Right renal cortex interstitium (tissue), 3 donors: ENCODE measurements around the gene DBN1. TPM values are rescaled to one million over a fixed set of nuclear protein-coding genes. Genes with fewer than 3 reads are reported as not detected.

Experiments used
- DNase-seq, 3 donors: peaks; one replicate each; pipeline ENCODE4 v3.0.0-alpha.2; 2013; ENCODE audit warnings: low read depth in 3 of 3, low spot score in 2 of 3
- polyA plus RNA-seq, 3 donors: library from polyadenylated mRNA; unstranded; fragments of 120-200 nt; gene quantifications; one replicate each; pipeline ENCODE4 v1.2.1, GENCODE V29; 2013; ENCODE audit not compliant: insufficient read length in 3 of 3

DBN1 gene
- polyA plus RNA-seq, 3 donors = 171 to 177 (median 175) TPM

DNA sequence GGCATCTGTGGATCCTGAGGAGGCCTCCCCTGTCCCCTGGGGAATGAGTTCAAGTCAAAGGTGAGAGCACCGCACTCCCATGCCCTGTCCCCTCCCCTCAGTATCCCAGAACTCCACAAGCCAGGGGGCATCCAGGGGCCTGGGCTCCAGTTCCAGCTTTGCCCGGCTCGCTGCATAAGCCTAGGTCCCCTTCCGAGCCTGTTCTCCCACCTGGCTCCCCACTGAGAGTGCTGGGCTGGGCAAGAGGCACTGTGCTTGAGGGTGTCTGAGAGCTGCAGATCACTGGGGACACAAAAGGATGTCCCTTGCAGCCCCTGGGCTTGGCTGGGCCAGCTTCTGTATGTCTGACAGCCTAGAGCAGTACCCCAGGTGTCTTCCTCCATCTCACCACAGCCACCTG is 31.6 kb upstream of the DBN1 start:
- no peak for DNase-seq

DNA sequence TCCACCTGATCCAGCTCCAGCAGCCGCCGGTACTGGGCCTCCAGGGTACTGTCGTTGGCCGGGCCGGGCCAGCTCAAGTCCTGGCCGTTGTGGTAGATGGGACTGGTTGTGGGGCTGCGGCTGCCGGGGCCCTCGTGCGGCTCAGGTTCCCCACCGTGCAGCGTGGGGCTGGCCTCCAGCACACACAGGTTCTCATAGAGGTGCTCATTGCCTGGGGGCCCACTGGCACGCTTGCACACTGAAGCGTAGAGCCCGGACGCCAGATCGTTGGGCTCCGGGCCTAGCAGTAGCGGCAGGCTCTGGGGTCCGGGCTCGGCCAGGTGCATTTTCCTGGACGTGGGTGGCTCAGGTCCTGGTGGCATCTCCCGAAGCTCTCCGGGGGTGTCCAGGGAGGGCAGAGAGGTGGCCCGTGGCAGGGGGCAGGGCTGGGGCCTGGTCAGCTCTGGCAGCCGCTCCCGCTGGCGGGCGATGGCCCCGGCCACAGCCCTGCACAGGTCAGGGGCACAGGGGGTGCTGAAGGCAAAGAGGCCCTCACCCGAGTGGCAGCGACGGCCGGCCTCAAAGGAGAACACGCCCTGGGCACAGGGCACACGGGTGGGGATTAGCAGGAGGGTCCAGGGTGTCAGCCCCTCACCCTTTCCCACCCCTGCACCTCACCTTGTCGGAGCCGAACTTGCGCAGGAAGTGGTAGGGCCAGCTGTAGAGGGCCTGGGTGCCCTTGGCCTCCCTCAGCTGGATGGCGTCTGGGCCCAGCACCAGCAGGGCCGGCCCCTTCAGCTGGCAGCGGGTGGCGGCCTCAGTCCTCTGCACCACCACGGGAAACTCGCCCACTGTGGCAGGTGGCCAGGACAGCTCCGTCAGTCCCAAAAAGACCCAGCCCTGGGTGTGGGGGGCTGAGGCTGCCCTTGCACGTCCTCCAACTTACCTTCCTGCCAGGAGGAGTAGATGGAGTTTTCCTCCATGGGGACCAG is 30.9 kb upstream of the DBN1 start:
- DNase-seq = no peak

DNA sequence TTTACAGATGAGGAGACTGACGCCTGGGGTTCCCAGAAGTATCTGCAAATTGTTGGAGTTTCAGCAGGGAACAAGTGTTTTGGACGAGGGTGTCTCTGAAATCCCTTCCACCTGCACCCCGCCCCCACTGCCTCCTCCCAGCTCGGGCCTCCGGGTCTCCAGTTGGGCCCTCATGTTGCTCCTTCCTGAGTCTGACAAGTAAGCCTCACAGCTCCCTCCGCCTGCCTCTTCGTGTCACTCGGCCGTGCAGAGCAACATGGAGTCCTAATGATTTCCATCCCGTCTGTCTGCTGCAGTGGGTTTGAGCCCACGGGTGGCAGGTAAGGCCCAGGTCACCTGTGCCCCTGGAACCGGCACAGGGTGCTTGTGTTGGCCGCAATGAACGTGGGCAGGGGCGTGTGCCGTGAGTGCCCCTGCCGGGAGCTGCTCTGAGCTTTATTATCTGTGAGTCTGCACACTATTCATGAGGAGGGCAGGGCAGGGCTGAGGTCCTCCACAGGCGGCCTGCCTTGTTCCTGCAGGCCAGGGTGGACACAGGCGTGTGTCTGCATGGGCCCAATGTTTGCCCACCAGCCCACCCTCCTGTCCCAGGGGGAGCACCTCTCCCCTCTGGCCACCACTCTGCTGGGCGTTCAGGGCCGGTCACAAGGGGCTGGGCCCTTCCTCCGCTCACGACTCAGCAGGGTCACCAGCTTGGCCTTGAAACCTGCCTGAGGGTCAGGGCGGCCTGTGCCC is 30.1 kb upstream of the DBN1 start:
- no peak for DNase-seq

DNA sequence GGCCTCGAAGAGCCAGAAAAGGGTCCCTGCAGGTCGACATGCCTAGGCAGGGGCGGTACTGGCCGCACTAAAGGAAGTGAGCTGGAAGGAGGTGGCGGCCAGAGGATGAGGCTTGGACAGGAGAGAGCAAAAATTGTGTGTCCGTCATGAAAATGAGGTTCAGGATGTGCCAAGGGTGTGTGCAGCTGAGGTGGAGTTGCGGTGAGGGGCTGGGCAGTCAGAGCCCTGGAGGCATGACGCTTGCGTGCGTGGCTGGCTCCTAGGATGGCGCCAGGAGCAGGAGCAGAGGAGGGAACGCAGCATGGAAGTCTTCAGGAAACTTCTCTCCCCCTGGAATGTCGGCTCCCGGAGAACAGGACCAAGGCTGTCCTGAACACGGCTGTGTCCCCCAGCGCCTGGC is 29.5 kb upstream of the DBN1 start:
- DNase-seq = no peak

DNA sequence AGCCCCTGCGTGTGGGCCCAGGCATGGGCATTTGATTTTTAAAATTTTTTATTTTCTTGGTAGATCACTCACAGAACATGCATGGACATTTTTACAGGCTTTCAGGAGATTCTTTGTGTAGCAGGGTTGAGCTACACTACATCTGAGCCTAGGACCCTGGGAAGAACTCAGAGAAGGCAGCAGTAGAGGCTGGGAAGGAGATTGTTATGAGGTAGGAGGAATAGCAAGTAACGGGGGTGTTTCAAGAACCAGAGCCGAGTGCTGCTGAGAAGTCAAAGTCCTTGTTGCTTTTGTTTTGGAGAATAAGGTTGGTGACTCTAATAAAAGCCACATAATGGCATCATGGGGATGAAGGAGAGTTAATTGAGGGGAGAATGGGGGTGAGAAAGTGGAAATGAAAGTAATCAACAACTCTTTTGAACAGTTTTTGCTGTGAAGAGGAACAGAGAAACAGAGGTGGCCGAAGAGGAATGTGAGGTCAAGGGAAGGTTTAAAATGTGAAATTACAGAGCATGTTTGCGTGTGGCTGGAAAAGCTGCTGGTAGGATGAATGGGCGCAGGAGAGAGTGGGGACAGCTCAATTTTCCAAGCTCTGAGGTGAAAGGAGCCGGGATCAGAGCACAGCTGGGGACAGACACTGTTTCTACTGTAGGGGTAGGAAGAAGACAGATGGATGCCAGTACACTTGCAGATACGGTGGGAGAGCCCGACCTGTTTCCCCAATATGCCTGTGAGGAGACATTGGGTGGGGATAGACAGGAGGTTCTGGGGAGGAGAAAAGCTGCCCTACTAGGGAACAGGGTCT is 28.6 kb upstream of the DBN1 start:
- no peak for DNase-seq

DNA sequence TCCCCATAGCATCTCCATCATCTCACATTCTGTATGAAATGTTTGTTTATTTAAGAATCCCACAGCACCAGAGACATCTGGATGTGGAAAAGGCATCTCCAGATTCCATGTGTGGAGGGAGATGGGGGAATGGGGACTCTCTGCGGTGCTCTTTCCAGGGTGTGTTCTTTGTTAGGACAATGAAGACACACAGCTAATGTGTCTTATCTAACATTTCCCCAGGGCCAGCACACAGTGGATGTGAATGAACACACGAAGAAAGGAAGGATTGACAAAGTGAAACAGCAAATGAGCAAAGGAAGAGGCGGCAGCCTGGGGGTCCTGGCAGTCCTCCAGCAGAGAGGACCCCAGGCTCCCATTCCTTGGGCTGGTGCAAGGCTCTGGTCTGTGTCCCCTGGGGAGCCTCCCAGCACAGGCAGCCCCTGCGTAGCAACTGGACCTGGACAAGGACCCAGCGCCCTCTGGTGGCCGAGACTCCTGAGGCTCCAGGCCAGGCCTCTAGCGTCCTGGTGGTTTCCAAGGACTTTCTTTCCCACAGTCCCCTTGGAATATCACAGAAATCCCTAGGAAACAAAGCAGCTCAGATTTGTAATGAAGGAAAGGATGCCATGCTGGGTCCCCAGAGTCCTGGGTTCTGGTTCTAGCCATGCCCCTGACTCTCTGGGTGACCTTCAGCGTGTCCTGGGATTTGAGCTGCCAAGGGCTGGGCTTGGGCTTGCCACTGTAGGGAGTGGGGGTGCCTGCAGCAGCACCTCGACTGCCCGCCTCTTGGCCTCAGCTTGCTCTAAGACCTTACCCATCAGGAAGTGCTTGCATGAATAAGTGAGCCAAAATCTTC is 27.5 kb upstream of the DBN1 start:
- DNase-seq = peak in 1 of 3 donors; percentile 77

DNA sequence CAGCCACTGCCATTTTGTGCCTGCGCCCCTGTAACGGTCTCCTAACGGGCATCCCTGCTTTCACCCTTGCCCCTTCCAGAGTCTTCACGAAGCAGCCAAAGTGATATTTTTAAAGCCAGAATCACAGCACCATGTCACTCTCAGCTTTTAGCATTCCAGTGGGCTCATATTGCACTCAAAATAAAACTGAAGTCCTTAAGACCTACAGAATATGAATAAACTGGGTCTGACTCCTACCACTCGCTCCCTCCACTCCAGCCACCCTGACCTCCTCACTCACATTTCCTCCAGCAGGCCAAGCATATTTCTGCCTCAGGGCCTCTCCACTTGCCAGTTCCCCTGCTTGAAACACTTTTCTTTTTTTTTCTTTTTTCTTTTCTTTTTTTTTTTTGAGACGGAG is 26.4 kb upstream of the DBN1 start:
- no peak for DNase-seq

DNA sequence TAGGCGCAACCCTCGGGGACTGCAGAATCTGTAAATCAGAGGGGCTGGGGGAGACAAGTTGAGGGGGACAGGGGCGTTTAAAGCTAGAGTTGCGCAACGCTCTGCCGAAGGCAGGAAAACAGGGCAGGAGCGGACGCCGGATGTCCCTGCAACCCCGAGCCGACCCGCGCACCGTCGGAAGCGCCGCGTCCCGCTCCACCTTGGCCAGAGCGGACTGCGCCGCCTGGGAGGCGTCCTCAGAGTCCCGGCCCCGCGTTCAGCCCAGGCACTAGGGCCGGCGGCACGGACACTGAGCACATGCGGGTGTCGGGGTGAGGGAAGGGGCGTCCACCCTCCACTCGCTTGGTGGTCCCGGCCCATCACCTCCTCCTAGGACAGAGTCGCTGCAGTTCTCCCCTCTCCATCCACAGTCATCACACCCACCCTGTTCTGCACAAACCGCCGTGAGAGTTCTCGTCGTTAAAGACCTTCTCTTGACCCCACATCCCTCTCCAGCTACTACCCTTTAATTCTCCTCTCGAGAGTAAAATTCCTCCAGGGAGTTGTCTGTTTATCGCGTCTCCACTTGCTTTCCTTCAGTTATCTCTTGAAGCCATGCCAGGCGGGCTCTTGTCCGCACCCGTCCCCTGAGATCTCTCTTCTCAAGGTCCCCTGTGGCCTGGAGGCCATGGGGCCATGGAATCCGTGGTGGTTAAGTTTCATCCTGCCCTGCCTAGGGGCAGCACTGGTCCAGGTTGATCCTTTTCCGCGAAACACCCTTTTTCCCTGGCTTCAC is 24.8 kb upstream of the DBN1 start:
- DNase-seq = no peak

DNA sequence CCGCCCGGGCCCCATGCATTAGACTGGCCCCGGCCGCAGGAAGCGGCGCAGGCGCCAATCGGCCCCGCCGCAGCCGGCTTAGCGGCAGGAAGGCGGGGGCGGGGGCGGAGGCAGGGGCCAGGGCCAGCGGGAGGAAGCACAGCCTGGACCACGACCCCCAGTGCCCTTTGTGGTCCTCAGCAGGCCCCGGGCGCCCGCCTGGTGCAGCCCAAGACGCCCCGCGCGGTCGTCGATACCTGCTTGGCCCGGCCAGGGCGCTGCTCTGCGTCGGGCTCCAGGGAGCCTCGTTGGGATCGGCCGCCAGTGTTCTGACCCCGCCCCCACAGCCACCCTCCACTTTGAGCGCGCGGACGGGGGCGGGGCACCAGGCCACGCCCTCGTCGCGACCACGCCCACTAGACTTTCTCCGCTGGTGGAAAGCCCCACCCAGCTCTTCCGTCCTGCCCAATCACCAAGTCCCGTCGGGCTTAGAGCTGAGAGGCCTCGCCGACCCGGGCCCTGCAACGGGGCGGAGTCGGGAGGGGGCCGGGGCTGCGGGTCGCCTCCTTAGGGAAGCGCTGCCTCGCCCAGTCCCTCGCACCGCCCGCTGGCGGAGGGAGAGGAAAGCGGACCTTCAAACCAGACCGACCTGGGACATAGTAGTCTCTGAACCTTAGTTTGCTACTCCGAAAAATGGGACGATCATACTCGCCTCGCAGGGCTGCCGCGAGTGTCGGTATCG is 24.0 kb upstream of the DBN1 start, which contains the start of gene PDLIM7:
Gene PDLIM7 (minus strand): TSS at position 313 of the 721 bp plus-strand sequence. CDS start 1,092 bp downstream, outside the sequence.
- peak; percentile 92 to 94 (median 93) for DNase-seq

DNA sequence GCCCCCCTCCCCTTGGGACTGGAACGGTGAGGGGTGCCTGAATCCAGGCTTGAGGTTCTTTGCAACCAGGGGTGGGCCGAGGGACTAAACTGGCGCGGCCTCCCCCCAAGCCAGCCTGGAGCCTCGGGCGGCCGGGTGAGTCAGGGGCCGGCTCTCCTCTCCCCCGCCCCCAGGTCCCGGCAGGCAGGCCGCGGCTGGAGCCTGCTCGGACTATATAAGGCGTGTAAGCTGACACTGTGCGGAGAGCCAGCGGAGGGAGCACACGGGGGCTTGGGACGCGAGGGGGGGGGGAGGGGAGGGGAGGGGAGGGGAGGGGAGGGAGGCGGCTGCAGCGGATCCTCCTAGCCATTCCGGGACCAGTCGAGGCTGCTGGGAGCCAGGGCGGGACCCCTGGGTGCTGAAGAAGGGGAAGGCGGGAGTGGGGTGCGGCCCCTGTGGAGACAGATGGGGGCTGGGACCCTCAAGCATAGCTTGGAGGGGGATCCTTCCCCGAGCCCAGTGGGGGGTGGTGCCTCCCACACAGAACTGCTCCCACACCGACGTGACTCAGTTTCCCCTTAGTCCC is 23.4 kb upstream of the DBN1 start:
- no peak for DNase-seq

DNA sequence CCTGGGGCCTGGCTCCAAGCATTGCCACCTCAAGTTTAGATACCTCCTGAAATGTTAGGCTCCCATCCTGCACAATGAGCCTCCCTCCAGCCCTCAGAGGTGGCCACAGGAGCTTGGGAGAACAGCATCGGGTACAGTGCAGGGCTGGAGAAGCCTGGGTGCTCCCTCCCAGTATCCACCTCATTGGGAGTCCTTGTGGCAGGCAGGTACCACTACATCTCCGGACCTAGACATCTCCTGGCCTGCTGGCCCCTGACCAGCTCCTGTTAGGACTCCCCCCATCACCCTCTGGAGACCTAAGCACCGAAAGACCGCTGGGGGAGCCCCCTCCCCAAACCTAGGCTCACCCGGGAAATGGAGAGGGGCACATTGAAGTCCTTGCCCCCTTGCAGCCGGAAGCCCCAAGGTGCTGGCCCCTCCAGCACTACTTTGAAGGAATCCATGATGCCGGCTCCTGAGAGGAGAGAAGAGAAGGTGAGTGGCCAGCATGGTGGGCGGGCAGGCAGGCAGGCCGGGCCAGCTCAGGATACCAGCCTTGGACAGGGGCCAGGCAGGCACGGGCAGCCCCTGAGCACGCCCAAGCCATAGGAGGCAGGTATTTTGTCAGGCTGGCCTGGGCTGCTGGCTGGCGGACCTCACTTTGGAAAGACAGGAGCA is 22.8 kb upstream of the DBN1 start:
- DNase-seq = no peak

DNA sequence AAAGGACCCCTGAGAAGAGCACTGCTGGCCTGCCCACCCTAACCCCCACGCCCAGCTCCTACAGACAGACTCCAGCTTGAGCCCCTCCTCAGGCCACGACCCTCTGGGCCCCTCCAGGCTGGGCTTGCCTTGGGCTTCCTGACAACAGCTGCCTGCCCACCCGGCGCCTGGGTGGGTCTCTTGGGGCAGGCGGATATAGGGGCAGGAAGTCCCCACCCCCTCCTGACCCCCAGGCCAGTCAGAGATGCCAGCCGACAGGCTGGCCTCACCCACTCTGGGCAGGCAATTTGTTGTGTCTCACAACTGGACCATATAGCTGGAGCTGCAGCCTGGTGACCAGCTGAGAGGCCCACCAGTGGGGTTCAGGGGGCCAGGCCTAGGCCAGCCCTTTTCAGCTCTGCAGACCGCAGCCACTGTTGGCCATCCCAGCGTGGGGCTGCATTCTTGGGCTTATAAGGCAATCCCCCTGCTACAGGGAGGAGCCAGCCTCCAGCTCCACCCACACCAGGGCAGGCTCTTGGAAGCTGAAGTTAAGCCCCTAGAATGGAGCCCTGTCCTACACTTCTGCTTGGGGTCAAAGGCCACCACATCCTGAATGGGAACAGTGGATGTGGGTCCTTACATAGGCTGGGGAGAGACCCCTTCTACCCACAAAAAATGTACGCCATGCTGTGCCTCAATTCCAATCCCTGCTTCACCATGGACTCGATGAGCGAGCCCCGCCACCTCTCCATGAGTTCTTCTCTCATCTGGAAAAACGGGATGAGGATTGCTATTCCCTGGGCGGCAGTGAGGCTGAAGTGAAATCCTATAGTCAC is 22.0 kb upstream of the DBN1 start:
- no peak for DNase-seq

DNA sequence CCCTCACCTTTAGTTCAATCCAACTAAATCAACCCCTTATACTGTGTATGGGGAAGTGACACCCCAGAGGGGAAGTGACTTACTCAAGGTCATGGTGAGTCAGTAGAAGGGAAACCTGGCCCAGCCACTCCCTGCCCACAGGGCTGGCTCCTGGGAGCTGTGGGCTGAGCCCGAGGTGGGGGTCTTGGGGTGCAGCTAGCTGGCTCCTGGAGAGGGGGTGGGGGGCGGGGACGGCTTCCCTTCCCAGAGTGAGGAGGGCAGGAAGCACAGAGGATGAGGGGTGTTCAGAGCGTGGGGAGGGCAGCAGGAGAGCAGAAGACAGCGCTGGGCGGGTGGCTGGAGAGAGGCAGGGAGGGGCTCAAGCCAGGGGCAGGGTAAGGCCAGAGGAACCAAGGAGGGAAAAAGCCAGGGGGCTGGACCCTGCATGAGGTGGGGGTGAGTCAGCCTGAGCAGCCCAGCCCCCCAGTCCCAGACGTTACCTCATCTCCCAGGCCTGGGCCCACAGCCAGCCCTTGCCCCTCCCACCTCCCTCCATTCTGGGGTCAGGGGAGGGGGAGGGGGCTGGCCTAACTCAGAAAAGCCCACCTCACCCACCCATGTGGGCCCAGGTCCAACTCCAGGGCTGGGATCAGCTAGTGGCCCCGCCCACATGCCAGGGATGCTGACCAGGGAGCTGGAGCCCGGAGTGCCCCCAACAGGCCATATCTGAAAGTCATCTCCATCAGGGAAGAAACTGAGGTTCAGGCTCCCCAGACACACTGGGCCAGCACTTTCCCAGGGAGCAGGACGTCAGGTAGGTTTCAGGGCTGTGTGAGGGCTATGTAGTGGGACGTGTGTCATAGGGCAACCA is 21.1 kb upstream of the DBN1 start:
- DNase-seq = no peak

DNA sequence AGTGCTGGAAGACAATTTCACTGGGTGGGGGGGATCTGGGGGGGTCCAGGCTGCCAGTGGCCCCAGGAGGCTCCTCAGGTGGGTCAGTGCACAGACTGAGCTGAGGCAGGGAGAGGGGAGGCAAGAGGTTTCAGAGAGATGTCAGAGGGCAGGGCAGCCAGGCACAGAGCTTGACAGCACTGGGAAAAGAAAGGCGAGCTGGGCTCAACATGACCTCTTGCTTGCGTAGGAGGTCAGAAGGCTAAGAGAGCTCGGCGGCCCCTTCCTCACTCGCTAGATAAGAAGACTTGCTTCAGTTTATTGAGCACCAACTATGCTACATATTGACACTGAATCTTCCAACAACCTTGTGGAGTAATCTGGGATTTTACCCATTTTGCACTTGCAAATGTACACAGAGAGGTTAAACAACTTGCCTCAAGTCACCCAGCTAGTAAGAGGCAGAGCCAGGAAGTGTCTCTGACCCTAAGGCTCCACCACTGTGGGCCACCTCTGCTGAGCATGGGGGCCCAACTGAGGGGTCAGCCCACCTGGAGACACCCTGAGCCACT is 20.4 kb upstream of the DBN1 start:
- no peak for DNase-seq

DNA sequence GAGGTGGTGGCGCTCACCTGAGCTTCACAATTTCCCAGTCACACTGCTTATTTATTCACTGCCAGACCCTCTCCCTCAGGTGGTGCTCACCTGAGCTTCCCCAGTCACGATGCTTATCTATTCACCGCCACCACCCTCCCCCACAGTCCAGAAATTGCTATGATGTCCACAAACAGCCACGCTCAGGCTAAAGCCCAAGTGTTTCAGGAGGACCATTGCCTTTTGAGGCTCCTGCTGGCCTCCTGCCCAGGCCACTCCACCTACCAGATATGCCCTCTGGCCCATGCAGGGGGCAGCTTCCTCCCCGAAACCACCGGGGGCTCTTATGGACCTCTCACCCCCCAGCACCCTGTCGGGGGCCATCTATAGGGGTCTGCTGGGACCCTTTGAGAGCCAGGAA is 19.4 kb upstream of the DBN1 start:
- DNase-seq = no peak
